Measurements from ENCODE around the gene STRIP1. TPM values are rescaled to one million over a fixed set of nuclear protein-coding genes. Genes with fewer than 3 reads are reported as not detected.
"Not testable (repeated sequence)": the region's sequence is repeated elsewhere in the genome, so short reads cannot be mapped to it uniquely, and the experiment has no call there.

STRIP1 gene
- polyA plus RNA-seq, 1 donor, result 57.4 TPM

DNA sequence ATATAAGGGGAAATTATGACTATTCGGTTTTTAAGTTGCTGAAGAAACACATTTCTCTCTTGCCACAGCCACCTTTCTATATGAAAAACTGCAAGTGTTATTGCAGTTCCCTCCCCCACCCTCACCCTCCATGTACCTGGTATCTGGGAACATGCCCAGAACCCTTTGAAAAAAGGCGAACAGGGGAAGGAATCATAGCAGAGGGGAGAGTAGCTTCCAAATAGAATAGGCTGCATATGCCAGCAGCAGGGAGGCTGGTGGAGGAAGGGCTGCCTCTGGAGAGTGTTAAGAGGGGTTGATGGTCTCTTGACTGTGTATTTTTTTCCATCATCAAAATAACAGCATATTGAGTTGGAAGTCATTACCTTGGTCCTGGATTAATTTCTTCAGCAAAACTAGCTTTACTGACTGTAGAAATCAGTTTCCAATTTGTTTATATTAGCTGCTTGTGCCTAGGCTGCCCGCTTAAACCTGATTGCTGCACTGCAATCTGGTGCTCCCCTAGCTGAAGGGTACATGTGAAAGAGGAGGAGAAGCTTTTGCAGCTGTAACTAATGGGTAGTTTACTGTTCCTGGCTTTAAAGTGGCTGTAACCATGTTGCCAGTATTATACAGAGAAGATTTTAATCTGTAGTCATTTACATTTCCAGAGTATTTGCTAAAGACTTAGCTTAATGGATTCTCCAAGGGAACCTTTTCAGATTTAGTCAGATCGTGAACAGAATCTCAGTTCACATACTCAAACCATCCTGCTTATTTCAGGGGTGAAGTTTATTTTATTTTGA is 27.2 kb upstream of the STRIP1 start:
- no peak for DNase-seq

DNA sequence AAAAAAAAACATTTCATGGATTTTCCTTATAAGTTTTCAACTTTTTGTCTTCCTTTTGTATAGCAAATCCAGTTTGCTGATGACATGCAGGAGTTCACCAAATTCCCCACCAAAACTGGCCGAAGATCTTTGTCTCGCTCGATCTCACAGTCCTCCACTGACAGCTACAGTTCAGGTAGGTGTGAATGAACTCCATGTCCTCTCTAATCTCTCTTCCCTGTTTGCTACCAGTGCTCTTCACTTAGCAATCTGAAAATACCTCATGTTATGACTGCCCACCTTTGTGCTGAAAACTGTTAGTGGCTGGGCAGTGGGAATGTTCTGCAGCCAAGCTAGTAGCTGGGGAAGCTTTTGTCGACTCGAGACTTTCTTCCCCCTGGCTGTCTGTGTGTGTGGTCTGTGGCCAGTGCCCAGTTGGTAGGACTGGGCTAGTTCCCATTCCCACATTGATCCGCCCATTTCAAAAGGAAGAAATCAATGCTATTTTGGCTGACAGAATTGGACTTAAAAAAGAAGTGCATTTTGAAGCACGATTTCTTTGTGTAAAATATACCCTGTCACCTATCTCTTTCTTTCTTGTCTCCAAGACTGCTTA is 25.4 kb upstream of the STRIP1 start:
- DNase-seq, result no peak

DNA sequence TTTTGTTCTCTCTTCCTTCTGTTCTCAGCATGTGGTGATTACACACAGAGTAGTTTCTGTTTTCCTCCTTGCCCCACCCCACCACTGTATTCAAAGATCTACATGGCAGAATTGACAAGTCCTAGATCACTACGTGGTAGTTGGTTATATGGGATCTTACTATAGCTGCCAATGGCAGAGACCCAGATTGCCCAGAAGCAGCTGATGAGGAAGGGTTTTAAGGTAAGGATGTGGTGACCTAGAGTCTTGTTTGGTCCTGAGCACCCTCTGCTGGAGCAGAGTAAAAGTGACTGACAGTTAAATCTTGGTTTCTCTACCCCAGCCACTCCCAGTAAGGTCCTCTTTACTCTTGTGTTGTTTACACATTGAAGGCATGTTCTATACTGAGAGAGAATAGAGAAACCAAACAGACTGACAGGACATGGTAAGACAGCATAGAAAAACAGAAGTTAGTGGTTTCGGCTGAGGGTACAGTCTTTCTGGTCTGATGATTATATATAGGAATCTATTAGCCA is 22.8 kb upstream of the STRIP1 start:
- no peak for DNase-seq

DNA sequence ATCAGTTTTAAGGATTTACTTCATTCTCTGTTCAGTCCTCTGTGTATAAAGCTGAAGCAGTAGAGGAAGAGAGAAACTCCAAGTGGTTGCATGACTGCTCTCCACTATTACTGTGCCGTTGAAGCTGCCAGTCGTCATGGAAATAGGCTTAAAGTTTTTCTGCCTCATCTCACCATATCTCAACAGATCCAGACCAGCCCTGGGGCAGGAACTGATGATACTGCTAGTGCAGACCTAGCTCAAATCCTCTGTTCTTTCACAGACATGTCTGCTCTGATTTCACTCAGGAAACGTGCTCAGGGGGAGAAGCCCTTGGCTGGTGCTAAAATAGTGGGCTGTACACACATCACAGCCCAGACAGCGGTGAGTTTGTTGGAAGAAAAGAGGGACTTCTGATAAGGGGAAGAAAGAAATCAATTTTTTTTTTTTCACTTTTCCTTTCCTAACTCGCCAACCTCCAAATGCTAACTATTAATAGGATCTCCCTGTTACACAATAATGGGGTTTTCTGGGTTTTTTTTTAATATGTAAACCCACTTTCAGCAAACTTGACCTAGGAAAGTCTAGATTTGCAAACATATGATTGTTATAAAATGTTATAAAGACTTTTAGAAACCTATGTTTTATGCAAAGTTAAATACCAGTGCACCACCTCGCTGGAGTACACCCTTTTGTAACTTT is 22.2 kb upstream of the STRIP1 start:
- DNase-seq, result no peak

GRCh38 chr1:110017792-110018191 is 16.6 kb upstream of the STRIP1 start:
- DNase-seq, result no peak

- DNase-seq, result no peak
Measured at GRCh38 chr1:110018396-110018795, 16.0 kb upstream of the STRIP1 start.

GRCh38 chr1:110019770-110020169 is 14.7 kb upstream of the STRIP1 start:
- DNase-seq, result no peak

GRCh38 chr1:110021285-110021684 is 13.1 kb upstream of the STRIP1 start:
- DNase-seq, result no peak

DNA sequence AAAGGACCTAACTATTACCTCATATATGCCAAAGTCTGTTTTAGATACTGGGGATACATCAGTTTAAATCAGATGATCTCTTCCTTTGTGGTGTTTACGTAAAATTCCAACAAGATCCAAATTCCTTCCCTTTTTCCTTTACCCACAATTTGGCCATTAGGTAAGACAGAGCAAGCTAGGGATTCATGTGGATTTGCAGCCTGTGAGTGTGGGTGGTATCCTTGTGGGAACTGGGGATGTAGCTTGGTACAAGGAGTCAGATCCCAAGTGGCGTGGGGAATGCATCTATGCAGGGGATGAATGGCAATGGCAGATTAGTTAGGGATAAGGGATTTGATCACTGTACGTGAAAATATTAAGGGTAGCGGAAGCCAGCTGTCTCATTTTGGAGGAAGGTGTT is 9.8 kb upstream of the STRIP1 start:
- DNase-seq, result no peak

DNA sequence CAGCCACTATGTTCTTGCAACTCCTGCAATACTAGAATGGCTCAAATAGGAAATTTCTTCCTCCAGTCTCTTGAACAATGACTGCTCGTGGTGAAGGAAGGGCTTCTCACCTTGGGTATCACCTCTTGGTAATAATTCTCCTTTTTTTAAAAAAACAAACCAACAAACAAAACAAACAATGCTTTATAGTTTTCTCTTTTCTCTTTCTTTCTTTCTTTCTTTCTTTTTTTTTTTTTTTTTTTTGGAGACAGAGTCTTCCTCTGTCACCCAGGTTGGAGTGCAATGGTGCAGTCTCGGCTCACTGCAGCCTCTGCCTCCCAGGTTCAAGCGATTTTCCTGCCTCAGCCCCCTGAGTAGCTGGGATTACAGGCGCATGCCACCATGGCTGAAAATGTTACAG is 3.7 kb upstream of the STRIP1 start:
- not testable (repeated sequence) for DNase-seq

GRCh38 chr1:110032327-110032726 is 2.1 kb upstream of the STRIP1 start:
- no peak for DNase-seq

DNA sequence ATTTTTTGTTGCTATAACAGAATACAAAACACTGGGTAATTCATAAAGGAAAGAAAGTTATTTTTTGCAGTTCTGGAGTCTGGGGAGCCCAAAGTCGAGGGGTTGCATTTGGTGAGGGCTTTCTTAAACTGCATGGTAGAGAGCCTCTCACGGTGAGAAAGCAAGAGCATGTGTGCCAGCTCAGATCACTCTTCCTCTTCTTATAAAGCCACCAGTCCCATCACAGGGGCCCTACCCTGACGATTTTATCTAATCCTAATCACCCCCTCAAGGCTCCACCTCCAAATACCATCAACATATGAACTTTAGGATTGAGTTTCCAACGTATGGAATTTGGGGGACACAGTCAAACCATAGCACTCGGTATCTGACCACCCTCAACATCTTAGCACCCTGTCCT is 1.0 kb upstream of the STRIP1 start:
- DNase-seq, result no peak

DNA sequence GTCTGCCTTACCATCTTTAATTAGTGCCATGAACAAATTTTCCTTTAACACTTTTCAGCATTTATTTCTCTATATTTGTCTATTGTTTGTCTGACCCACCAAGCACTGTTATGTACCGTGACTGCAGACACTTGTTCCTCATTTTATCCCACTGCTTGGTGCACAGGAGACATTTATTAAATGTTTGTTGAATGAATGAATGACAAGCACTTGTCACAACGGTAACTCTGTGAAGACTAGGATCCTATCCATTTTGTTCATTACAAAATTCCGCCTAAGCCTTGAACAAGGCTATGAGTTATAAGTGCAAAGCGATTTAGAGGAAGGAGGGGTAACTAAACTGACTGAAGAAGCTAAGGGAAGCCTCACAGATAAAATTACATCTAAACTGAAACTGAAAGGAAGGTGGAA is 379 bp upstream of the STRIP1 start:
- DNase-seq, result no peak

- DNase-seq, result no peak
Measured at GRCh38 chr1:110035236-110035752, 870 bp downstream of the STRIP1 start.

DNA sequence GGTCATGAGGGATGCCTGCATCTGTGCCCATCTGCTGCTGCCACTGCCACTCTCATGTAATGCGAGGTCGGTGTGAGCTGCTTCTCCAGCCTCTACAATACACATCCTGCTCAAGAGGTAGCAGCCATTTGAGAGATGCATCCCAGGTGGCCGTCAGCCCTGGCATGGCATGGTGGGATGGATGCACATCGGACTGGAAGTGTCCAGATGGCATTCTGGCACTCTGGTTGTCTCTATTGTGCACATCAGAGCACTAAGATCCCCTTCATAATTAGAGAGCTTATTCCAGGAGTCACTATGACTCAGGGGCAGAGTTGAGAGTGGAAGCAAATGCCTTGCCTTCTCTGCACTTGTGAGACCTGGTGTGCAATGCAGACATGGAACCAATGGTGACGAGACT is 3.8 kb downstream of the STRIP1 start:
- no peak for DNase-seq

GRCh38 chr1:110039641-110040040 is 5.2 kb downstream of the STRIP1 start:
- no peak for DNase-seq

- DNase-seq, result no peak
Measured at GRCh38 chr1:110040548-110040947, 6.1 kb downstream of the STRIP1 start.

DNA sequence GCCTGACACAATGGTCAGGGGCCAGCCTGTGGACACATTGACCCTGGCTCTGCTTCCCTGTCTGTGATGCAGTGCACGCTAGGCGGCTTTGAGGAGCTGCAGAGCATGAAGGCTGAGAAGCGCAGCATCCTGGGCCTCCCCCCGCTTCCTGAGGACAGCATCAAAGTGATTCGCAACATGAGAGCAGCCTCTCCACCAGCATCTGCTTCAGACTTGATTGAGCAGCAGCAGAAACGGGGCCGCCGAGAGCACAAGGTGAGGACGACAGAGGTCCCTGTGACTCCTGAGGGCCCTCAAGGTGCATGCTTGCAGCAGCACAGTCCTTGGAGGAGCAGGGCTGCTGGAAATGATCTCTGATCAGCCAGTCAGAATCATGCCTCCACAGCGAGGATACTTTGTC is 8.6 kb downstream of the STRIP1 start:
- DNase-seq, result no peak

GRCh38 chr1:110047463-110047862 is 13.0 kb downstream of the STRIP1 start:
- no peak for DNase-seq

- no peak for DNase-seq
Measured at GRCh38 chr1:110048240-110048639, 13.8 kb downstream of the STRIP1 start.

GRCh38 chr1:110048923-110049601 is 14.6 kb downstream of the STRIP1 start:
- no peak for DNase-seq

All from left kidney (tissue), 2 donors.